ENCODE data around the gene TNS3.
A peak's percentile ranks its signal among the peaks of the same experiment; 100 is the strongest.

TNS3 gene

DNA sequence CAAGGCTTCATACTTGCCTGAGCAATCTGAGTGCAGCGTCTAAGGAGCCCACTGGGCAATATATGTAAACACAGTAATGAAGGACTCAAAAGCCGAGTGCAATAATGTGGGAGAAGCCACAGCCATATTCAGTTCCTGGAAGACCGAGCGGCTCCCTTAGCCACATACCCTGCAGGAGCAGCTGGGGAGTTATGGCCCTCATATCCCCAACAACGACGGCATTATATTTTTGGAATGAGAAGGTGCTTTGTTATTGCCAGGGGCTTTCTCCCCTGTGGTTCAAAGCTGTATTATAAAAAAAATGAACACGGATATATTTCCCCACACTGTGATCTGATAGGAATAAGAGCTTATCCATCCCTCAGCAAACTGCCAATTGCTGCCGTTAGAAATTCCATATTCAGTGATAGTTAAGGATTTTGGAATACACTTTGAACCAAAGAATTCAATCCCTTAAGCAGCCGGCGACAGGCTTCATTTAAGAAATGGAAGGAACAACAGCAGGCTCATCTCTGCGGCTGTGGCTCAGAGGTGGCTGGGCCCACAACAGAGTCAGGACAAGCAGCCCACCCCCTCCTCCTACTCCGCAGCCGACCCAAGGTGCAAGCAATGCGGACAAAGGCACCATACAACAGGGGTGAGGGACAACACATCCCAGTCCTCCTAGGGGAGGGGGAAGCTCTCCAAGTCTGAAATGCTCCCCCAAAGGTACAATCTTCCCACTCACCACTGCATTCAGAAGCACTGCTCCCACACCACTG, 77.2 kb downstream of the TNS3 start:
- no peak overlapping the region for H2BK5ac ChIP-seq (ENCODE audit: low read depth, low read length, poor library complexity, severe bottlenecking)
- no peak overlapping the region for H3K14ac ChIP-seq (ENCODE audit: low read length in 2 of 2)
- DNase-seq, result no peak
- no peak overlapping the region for H2AFZ ChIP-seq (ENCODE audit: low read depth, low read length)
- peak overlapping the region; percentile 33 to 98 for H2BK12ac ChIP-seq (ENCODE audit: low read length in 2 of 2)
- peaks cover 53% of the 10 kb centered on the region for H3K79me1 ChIP-seq (replicated peaks; ENCODE audit: low read length, poor library complexity, severe bottlenecking)
- WGBS, result 94% methylated on average over 14 of the region's 14 CpGs
- H3K9ac ChIP-seq (ENCODE audit: low read length), result no peak overlapping the region
- H3K9me3 ChIP-seq (ENCODE audit: control insufficient read depth, low read length), result no peaks in the 10 kb centered on the region
- H2BK15ac ChIP-seq (ENCODE audit: low read depth, poor library complexity, severe bottlenecking), result no peak overlapping the region
- no peak overlapping the region for H3K4me2 ChIP-seq (ENCODE audit: low read length, poor library complexity, severe bottlenecking)
- H4K8ac ChIP-seq (ENCODE audit: low read length), result peak overlapping the region; percentile 33
- H3K27ac ChIP-seq (ENCODE audit: low read length, poor library complexity, severe bottlenecking), result no peak overlapping the region
- peaks cover 50% of the 10 kb centered on the region for H3K4me1 ChIP-seq (ENCODE audit: control insufficient read depth, insufficient read depth, low read depth, low read length)
- peak overlapping the region; percentile 36 for H2BK120ac ChIP-seq (ENCODE audit: low read depth, low read length)
- H3K27me3 ChIP-seq (ENCODE audit: control insufficient read depth in 1 of 2, insufficient read depth in 1 of 2, low read length in 2 of 2), result peaks cover 0 to 6% of the 10 kb centered on the region in 2 experiments
- H4K91ac ChIP-seq (ENCODE audit: low read length), result peak overlapping the region; percentile 79
- peaks cover 0 to 47% of the 10 kb centered on the region in 2 experiments for H3K36me3 ChIP-seq (ENCODE audit: control insufficient read depth in 1 of 2, insufficient read depth in 2 of 2, low read depth in 1 of 2, low read length in 2 of 2)
- H2AK5ac ChIP-seq (ENCODE audit: low read length, severe bottlenecking), result peak overlapping the region; percentile 33
- peak overlapping the region; percentile 17 to 97 for H3K18ac ChIP-seq (ENCODE audit: low read depth in 1 of 2, low read length in 2 of 2)
- H3K23ac ChIP-seq (ENCODE audit: low read length in 2 of 2), result no peak overlapping the region
- H3K4ac ChIP-seq (ENCODE audit: low read depth in 1 of 2, low read length in 2 of 2), result peak overlapping the region; percentile 83 to 94
- no peak overlapping the region for H3K4me3 ChIP-seq (ENCODE audit: insufficient read depth in 1 of 2, low read depth in 1 of 2, low read length in 2 of 2)

- Histone ChIP-seq H2AK5ac (ENCODE audit: low read length, severe bottlenecking) (peak overlapping the region; percentile 89), H4K91ac (ENCODE audit: low read length) (peak overlapping the region; percentile 65), H3K14ac (ENCODE audit: low read length in 2 of 2) (peak overlapping the region in 1 of 2 experiments; percentile 37), H4K8ac (ENCODE audit: low read length) (peak overlapping the region; percentile 59), H2AFZ (ENCODE audit: low read depth, low read length) (no peak overlapping the region), H3K27me3 (ENCODE audit: control insufficient read depth in 1 of 2, insufficient read depth in 1 of 2, low read length in 2 of 2) (peaks cover 0 to 6% of the 10 kb centered on the region in 2 experiments), H3K18ac (ENCODE audit: low read depth in 1 of 2, low read length in 2 of 2) (peak overlapping the region; percentile 58 to 93), H3K9ac (ENCODE audit: low read length) (peak overlapping the region; percentile 35), H2BK5ac (ENCODE audit: low read depth, low read length, poor library complexity, severe bottlenecking) (no peak overlapping the region), H3K36me3 (ENCODE audit: control insufficient read depth in 1 of 2, insufficient read depth in 2 of 2, low read depth in 1 of 2, low read length in 2 of 2) (peaks cover 0 to 42% of the 10 kb centered on the region in 2 experiments), H3K4me1 (ENCODE audit: control insufficient read depth, insufficient read depth, low read depth, low read length) (peaks cover 47% of the 10 kb centered on the region), H3K27ac (ENCODE audit: low read length, poor library complexity, severe bottlenecking) (peak overlapping the region; percentile 87), H3K23ac (ENCODE audit: low read length in 2 of 2) (no peak overlapping the region), H3K4ac (ENCODE audit: low read depth in 1 of 2, low read length in 2 of 2) (peak overlapping the region; percentile 0 to 87), H2BK15ac (ENCODE audit: low read depth, poor library complexity, severe bottlenecking) (peak overlapping the region; percentile 1), H2BK12ac (ENCODE audit: low read length in 2 of 2) (peak overlapping the region; percentile 44 to 65), H2BK120ac (ENCODE audit: low read depth, low read length) (peak overlapping the region; percentile 73), H3K79me1 (replicated peaks; ENCODE audit: low read length, poor library complexity, severe bottlenecking) (peaks cover 45% of the 10 kb centered on the region), H3K4me2 (ENCODE audit: low read length, poor library complexity, severe bottlenecking) (no peak overlapping the region), H3K4me3 (ENCODE audit: insufficient read depth in 1 of 2, low read depth in 1 of 2, low read length in 2 of 2) (no peak overlapping the region), H3K9me3 (ENCODE audit: control insufficient read depth, low read length) (no peaks in the 10 kb centered on the region)
- peak; percentile 78 for DNase-seq
Measured at GRCh38 chr7:47503281-47503680, 78.6 kb downstream of the TNS3 start.

DNA sequence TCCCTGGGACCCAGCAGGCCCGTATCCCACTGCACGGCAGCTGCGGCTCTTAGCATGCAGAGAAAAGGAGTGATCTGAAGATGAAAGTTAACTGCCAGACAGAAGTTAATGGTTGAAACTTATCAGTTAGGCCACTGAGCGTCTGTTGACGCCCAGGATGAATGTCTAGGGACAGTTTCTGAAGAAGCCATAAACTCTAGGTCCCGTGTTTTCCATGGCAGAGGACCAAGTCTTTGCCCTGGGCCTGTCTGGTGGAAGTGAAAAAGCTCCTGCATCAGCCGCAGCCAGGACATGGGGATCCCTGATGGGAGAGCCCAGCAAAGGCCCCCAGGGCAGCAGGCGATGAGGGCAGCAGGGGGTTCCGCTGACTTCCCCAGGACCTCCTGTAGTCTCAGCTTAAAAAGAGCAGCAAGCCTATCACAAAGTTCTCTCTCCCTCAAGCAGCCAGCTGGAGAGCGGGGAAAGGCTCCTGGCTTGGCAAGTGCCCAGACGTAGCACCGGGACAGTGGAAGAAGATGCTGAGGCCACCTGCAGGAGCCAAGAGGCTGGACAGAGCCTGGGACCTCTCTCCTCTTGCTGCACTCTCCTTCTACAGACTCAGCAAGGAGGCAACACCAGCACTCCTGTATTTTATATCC, 79.6 kb downstream of the TNS3 start:
- Histone ChIP-seq H4K8ac (ENCODE audit: low read length) (peak overlapping the region; percentile 88), H2AFZ (ENCODE audit: low read depth, low read length) (no peak overlapping the region), H3K4me2 (ENCODE audit: low read length, poor library complexity, severe bottlenecking) (no peak overlapping the region), H3K27ac (ENCODE audit: low read length, poor library complexity, severe bottlenecking) (peak overlapping the region; percentile 87), H4K91ac (ENCODE audit: low read length) (peak overlapping the region; percentile 44), H3K4ac (ENCODE audit: low read depth in 1 of 2, low read length in 2 of 2) (peak overlapping the region; percentile 51 to 87), H2AK5ac (ENCODE audit: low read length, severe bottlenecking) (peak overlapping the region; percentile 89), H2BK120ac (ENCODE audit: low read depth, low read length) (peak overlapping the region; percentile 19), H2BK15ac (ENCODE audit: low read depth, poor library complexity, severe bottlenecking) (peak overlapping the region; percentile 18), H2BK5ac (ENCODE audit: low read depth, low read length, poor library complexity, severe bottlenecking) (no peak overlapping the region), H3K9me3 (ENCODE audit: control insufficient read depth, low read length) (no peaks in the 10 kb centered on the region), H3K23ac (ENCODE audit: low read length in 2 of 2) (peak overlapping the region in 1 of 2 experiments; percentile 34), H3K4me3 (ENCODE audit: insufficient read depth in 1 of 2, low read depth in 1 of 2, low read length in 2 of 2) (no peak overlapping the region), H3K14ac (ENCODE audit: low read length in 2 of 2) (peak overlapping the region in 1 of 2 experiments; percentile 72), H3K9ac (ENCODE audit: low read length) (no peak overlapping the region), H3K79me1 (replicated peaks; ENCODE audit: low read length, poor library complexity, severe bottlenecking) (peaks cover 50% of the 10 kb centered on the region), H3K18ac (ENCODE audit: low read depth in 1 of 2, low read length in 2 of 2) (peak overlapping the region; percentile 58 to 93), H3K27me3 (ENCODE audit: control insufficient read depth in 1 of 2, insufficient read depth in 1 of 2, low read length in 2 of 2) (peaks cover 0 to 6% of the 10 kb centered on the region in 2 experiments), H3K4me1 (ENCODE audit: control insufficient read depth, insufficient read depth, low read depth, low read length) (peaks cover 53% of the 10 kb centered on the region), H2BK12ac (ENCODE audit: low read length in 2 of 2) (peak overlapping the region; percentile 44 to 65), H3K36me3 (ENCODE audit: control insufficient read depth in 1 of 2, insufficient read depth in 2 of 2, low read depth in 1 of 2, low read length in 2 of 2) (peaks cover 0 to 44% of the 10 kb centered on the region in 2 experiments)
- no peak for DNase-seq
- WGBS, result 69% methylated on average over 12 of the region's 12 CpGs

DNA sequence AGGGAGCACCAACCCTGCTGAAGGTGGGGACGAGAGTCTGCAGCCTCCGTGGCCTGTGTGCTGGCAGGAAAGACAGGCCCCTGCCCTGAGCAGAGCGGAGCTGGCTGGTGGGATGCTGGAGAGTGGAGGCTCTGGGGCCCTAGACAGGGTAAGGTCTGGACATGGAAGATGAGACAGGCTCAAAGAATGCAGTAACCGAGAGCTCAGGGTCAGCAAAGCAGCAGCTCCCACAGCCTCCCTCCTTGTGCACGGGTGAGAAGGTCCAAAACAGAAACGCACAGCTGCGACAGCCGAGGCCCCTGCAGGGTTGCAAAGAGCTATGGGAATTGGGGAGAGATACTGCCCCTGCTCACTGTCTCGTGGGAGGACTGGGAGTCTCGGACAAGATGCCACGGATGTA, 80.5 kb downstream of the TNS3 start:
- WGBS, result under 1% methylated on average over 11 of the region's 11 CpGs
- H3K27me3 ChIP-seq (ENCODE audit: control insufficient read depth in 1 of 2, insufficient read depth in 1 of 2, low read length in 2 of 2), result peaks cover 0 to 6% of the 10 kb centered on the region in 2 experiments
- no peak overlapping the region for H2AFZ ChIP-seq (ENCODE audit: low read depth, low read length)
- H4K91ac ChIP-seq (ENCODE audit: low read length), result peak overlapping the region; percentile 87
- DNase-seq, result peak; percentile 97
- no peak overlapping the region for H3K4me2 ChIP-seq (ENCODE audit: low read length, poor library complexity, severe bottlenecking)
- peaks cover 54% of the 10 kb centered on the region for H3K4me1 ChIP-seq (ENCODE audit: control insufficient read depth, insufficient read depth, low read depth, low read length)
- H2BK12ac ChIP-seq (ENCODE audit: low read length in 2 of 2), result peak overlapping the region; percentile 70 to 71
- peaks cover 48% of the 10 kb centered on the region for H3K79me1 ChIP-seq (replicated peaks; ENCODE audit: low read length, poor library complexity, severe bottlenecking)
- peak overlapping the region; percentile 12 for H2AK5ac ChIP-seq (ENCODE audit: low read length, severe bottlenecking)
- H4K8ac ChIP-seq (ENCODE audit: low read length), result peak overlapping the region; percentile 66
- H3K23ac ChIP-seq (ENCODE audit: low read length in 2 of 2), result no peak overlapping the region
- peak overlapping the region; percentile 1 to 87 for H3K4ac ChIP-seq (ENCODE audit: low read depth in 1 of 2, low read length in 2 of 2)
- H2BK5ac ChIP-seq (ENCODE audit: low read depth, low read length, poor library complexity, severe bottlenecking), result peak overlapping the region; percentile 20
- H3K36me3 ChIP-seq (ENCODE audit: control insufficient read depth in 1 of 2, insufficient read depth in 2 of 2, low read depth in 1 of 2, low read length in 2 of 2), result peaks cover 0 to 47% of the 10 kb centered on the region in 2 experiments
- peak overlapping the region; percentile 87 for H3K27ac ChIP-seq (ENCODE audit: low read length, poor library complexity, severe bottlenecking)
- no peak overlapping the region for H3K14ac ChIP-seq (ENCODE audit: low read length in 2 of 2)
- H3K9ac ChIP-seq (ENCODE audit: low read length), result no peak overlapping the region
- peak overlapping the region in 1 of 2 experiments; percentile 93 for H3K18ac ChIP-seq (ENCODE audit: low read depth in 1 of 2, low read length in 2 of 2)
- H2BK15ac ChIP-seq (ENCODE audit: low read depth, poor library complexity, severe bottlenecking), result no peak overlapping the region
- H3K9me3 ChIP-seq (ENCODE audit: control insufficient read depth, low read length), result no peaks in the 10 kb centered on the region
- H3K4me3 ChIP-seq (ENCODE audit: insufficient read depth in 1 of 2, low read depth in 1 of 2, low read length in 2 of 2), result no peak overlapping the region
- H2BK120ac ChIP-seq (ENCODE audit: low read depth, low read length), result peak overlapping the region; percentile 55

Data from mesenchymal stem cell (in vitro differentiated cells and primary cell).